K562 (cell line): ENCODE data around the gene ARMC7. TPM values are rescaled to one million over a fixed set of nuclear protein-coding genes. Genes with fewer than 3 reads are reported as not detected.
A peak's percentile ranks its signal among the peaks of the same experiment; 100 is the strongest.

Experiments used
- CBFA2T3 ChIP-seq: fragments of 450-650 bp; IDR thresholded peaks from 2 replicates; pipeline ENCODE4 v1.6.1; 2017
- CHD4 ChIP-seq: fragments of 200-600 bp; sonication (generic); IDR thresholded peaks from 3 replicates; pipeline ENCODE4 v1.6.1; 2012; ENCODE audit warnings: low read depth, mild to moderate bottlenecking, mixed read lengths, low read length, inconsistent platforms; ENCODE audit not compliant: insufficient read depth, insufficient replicate concordance, poor library complexity, severe bottlenecking
- E2F4 ChIP-seq: sonication (generic); formaldehyde crosslinking; IDR thresholded peaks from 2 replicates; pipeline ENCODE4 v1.8.0; 2022; ENCODE audit warnings: mild to moderate bottlenecking, low read depth, missing genetic modification reagents
- ELF2 ChIP-seq: fragments of 250-450 bp; sonication (Bioruptor Pico); IDR thresholded peaks from 2 replicates; pipeline ENCODE4 v1.5.0; 2021; ENCODE audit warnings: mild to moderate bottlenecking
- ETV5 ChIP-seq: sonication (generic); formaldehyde crosslinking; IDR thresholded peaks from 2 replicates; pipeline ENCODE4 v1.4.0; 2020; ENCODE audit warnings: low read depth, mild to moderate bottlenecking, missing genetic modification reagents
- GTF2E2 ChIP-seq: fragments of 200-800 bp; sonication (Bioruptor generic); IDR thresholded peaks from 2 replicates; pipeline ENCODE4 v1.6.1; 2016; ENCODE audit warnings: missing genetic modification characterization, missing compliant biosample characterization
- HNRNPLL ChIP-seq: fragments of 200-400 bp; formaldehyde crosslinking; IDR thresholded peaks from 2 replicates; pipeline ENCODE4 v1.6.1; 2017; ENCODE audit warnings: low read length, low read depth, mild to moderate bottlenecking; ENCODE audit not compliant: poor library complexity, severe bottlenecking
- KAT8 ChIP-seq: fragments of 450-650 bp; IDR thresholded peaks from 2 replicates; pipeline ENCODE4 v1.6.1; 2016; ENCODE audit warnings: low read depth, mild to moderate bottlenecking
- L3MBTL2 ChIP-seq: fragments of 450-650 bp; IDR thresholded peaks from 2 replicates; pipeline ENCODE4 v1.6.1; 2016; ENCODE audit warnings: mild to moderate bottlenecking, moderate library complexity
- PHB2 ChIP-seq: fragments of 450-650 bp; IDR thresholded peaks from 2 replicates; pipeline ENCODE4 v1.6.1; 2017; ENCODE audit warnings: low read depth
- RNF2 ChIP-seq: sonication (generic); IDR thresholded peaks from 2 replicates; pipeline ENCODE4 v1.6.1; 2016
- SREBF1 ChIP-seq: fragments of 150-350 bp; IDR thresholded peaks from 2 replicates; pipeline ENCODE4 v1.6.1; 2014; ENCODE audit warnings: antibody characterized with exemption, low read depth, low read length, borderline replicate concordance
- XRCC5 ChIP-seq: fragments of 200-400 bp; formaldehyde crosslinking; IDR thresholded peaks from 2 replicates; pipeline ENCODE4 v1.6.1; 2017; ENCODE audit warnings: low read depth, mild to moderate bottlenecking, low read length
- ZKSCAN3 ChIP-seq: fragments of 250-450 bp; sonication (Bioruptor Pico); IDR thresholded peaks from 2 replicates; pipeline ENCODE4 v1.4.0; 2020
- ZNF318 ChIP-seq, 2 experiments: fragments of 450-650 bp; IDR thresholded peaks; 2 replicates each; pipeline ENCODE4 v1.6.1; 2016; ENCODE audit warnings: mild to moderate bottlenecking in 2 of 2, borderline replicate concordance in 1 of 2, low read depth in 1 of 2, moderate library complexity in 1 of 2
- ZNF324 ChIP-seq: fragments of 250-450 bp; sonication (Bioruptor Pico); IDR thresholded peaks from 2 replicates; pipeline ENCODE4 v1.4.0; 2020; ENCODE audit warnings: mild to moderate bottlenecking
- ZNF431 ChIP-seq: sonication (generic); formaldehyde crosslinking; IDR thresholded peaks from 2 replicates; pipeline ENCODE4 v1.8.0; 2022; ENCODE audit warnings: mild to moderate bottlenecking, missing genetic modification reagents
- ZNF707 ChIP-seq: fragments of 250-450 bp; sonication (Bioruptor Pico); conservative IDR thresholded peaks from 2 replicates; pipeline ENCODE4 v1.8.0; 2022; ENCODE audit warnings: inconsistent platforms, mild to moderate bottlenecking, moderate library complexity
- polyA plus RNA-seq, 8 experiments: library from polyadenylated mRNA; depleted of rRNA in 4 of 8; stranded (reverse) in 5 of 8; unstranded in 3 of 8; fragments of >200 nt; fragmentation: Nextera tagmentation in 2 of 8; fragmentation: Illumina TruSeq in 1 of 8; extraction: Ambion mirVana in 2 of 8; extraction: Trizol in 1 of 8; gene quantifications; 2 replicates each; pipeline versions ENCODE4 v1.2.1 to v1.2.3, GENCODE V29; 2011 to 2014; ENCODE audit warnings: inconsistent platforms in 1 of 8, missing spikeins in 1 of 8
- total RNA-seq, 7 experiments: library from RNA; depleted of rRNA in 6 of 7; stranded (reverse); fragments of >200 nt in 6 of 7; fragmentation: Illumina TruSeq in 2 of 7; extraction: Trizol in 2 of 7; gene quantifications; 2 replicates each; pipeline versions ENCODE4 v1.2.1 to v1.2.3, GENCODE V29; 2011 to 2021; ENCODE audit warnings: low replicate concordance in 1 of 7

Gene ARMC7
- total and polyA plus RNA-seq, 9 of the 15 experiments (the other 6 are each of a cell fraction or from before 2014, with no cell fraction given) = 1.4 to 15.2 (median 5.9) TPM

DNA sequence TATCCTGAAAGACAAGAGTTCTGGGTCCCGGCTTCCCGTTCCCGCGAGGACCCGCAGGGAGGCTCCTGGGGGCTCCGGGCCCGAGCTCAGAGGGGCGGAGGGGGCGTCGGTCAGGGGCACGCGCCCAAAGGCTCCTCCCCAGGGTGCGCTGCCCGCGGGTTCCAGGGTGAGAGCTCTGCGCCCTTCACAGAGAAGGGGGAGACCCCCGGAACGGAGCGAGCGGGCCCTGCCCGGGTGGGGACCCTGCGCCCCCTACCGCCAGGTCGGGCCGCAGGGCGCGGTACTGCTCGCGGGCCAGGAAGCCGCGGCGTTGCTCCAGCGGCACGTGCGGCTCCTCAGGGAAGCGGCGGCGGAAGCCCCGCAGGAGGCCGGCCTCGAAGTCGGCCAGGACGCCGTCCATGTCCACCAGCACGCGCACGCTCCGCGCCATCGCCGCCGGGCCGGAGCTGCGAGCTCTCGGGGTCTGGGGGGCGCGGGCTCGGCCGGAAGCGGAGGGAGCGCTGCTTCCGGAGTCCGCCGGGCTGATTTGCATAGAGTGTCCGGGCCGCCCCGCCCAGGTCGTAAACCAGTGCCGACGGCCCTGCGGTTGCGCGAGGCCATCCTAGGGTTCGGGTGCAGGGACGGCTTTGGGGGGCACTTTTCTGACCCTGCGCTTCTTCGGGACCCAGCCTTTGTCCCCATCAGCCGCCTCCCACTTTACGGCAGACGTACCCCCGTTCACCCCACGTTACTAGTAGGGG lies 21.7 kb downstream of the ARMC7 start, which contains the start of gene NT5C (continued):
- TF ChIP-seq PHB2 (no peak), E2F4 (CRISPR knock-in tag) (0 out of 2 replicates have a peak, but pooled peaks have one; percentile 42), KAT8 (no peak), ZNF324 (CRISPR knock-in tag) (no peak), ZNF707 (CRISPR knock-in tag) (no peak), ETV5 (CRISPR knock-in tag) (peak; percentile 97), XRCC5 (no peak), ZNF318 (IDR thresholded peaks at IDR 0.05; ENCODE audit: borderline replicate concordance in 1 of 2, low read depth in 1 of 2) (no peak), ELF2 (CRISPR knock-in tag) (peak; percentile 80), HNRNPLL (peak; percentile 83), ZNF431 (CRISPR knock-in tag) (0 out of 2 replicates have a peak, but pooled peaks have one; percentile 47), L3MBTL2 (peak; percentile 98), ZKSCAN3 (CRISPR knock-in tag) (no peak), CBFA2T3 (no peak), RNF2 (peak; percentile 34; the same call in 1 of the 2 replicates), CHD4 (no peak), SREBF1 (no peak), GTF2E2 (peak; percentile 61; the same call in 1 of the 2 replicates)
